VCaP (cell line): Measurements from ENCODE around the gene CCL19.

Experiments
- H3K27ac ChIP-seq: fragments of 450-650 bp; 2 replicates; pipeline ENCODE4 v1.5.1; 2017
- CTCF ChIP-seq: fragments of 450-650 bp; conservative IDR thresholded peaks from 2 replicates; pipeline ENCODE4 v1.5.1; 2017; ENCODE audit warnings: mild to moderate bottlenecking, moderate library complexity

The CCL19 gene

GRCh38 chr9:34719021-34719768, 28.1 kb upstream of the CCL19 start:
- no peak overlapping the region for H3K27ac ChIP-seq
- TF ChIP-seq CTCF: no peak

GRCh38 chr9:34717996-34718614, 27.0 kb upstream of the CCL19 start:
- H3K27ac ChIP-seq: no peak overlapping the region
- no peak for TF ChIP-seq CTCF

GRCh38 chr9:34716711-34717110, 25.6 kb upstream of the CCL19 start:
- TF ChIP-seq CTCF: no peak
- no peak overlapping the region for H3K27ac ChIP-seq

GRCh38 chr9:34715639-34716215, 24.7 kb upstream of the CCL19 start:
- TF ChIP-seq CTCF: no peak

GRCh38 chr9:34714007-34714406, 22.9 kb upstream of the CCL19 start:
- no peak for TF ChIP-seq CTCF
- H3K27ac ChIP-seq: no peak overlapping the region

More at GRCh38 chr9:34715639-34716215, 24.7 kb upstream of the CCL19 start:
- H3K27ac ChIP-seq: no peak overlapping the region

- TF ChIP-seq CTCF: no peak
- H3K27ac ChIP-seq: no peak overlapping the region
Measured at GRCh38 chr9:34712140-34712539, 21.1 kb upstream of the CCL19 start.

- H3K27ac ChIP-seq: no peak within 1 kb of the TSS
- no peak for TF ChIP-seq CTCF
Measured at GRCh38 chr9:34710023-34710422, 18.9 kb upstream of the CCL19 start, which contains the start of gene CCL21. TSS of gene CCL21 (minus strand) at chr9:34710136. CDS start at chr9:34710066, 70 bp downstream.
